IPS-18c (cell line): ENCODE results near the gene ANKRD65.
"Not testable (repeated sequence)": the region's sequence is repeated elsewhere in the genome, so short reads cannot be mapped to it uniquely, and the experiment has no call there.

Source experiments
- H3K4me3 ChIP-seq: 2 replicates; pipeline ENCODE4 v1.7.0; 2013; ENCODE audit warnings: low read depth, mild to moderate bottlenecking, low read length, moderate library complexity; ENCODE audit not compliant: insufficient read depth
- H3K9me3 ChIP-seq: one replicate; pipeline ENCODE4 v1.6.1; 2013; ENCODE audit warnings: mild to moderate bottlenecking, low read length, moderate library complexity; ENCODE audit not compliant: control insufficient read depth, insufficient read depth

The ANKRD65 gene

GRCh38 chr1:1393014-1393413 is 28.1 kb downstream of the ANKRD65 start:
- H3K4me3 ChIP-seq = no peak overlapping the region

GRCh38 chr1:1391225-1391624 is 29.9 kb downstream of the ANKRD65 start:
- H3K9me3 ChIP-seq = peaks cover 2% of the 10 kb centered on the region
- H3K4me3 ChIP-seq = no peak overlapping the region

More at GRCh38 chr1:1393014-1393413, 28.1 kb downstream of the ANKRD65 start:
- H3K9me3 ChIP-seq = peaks cover 2% of the 10 kb centered on the region

GRCh38 chr1:1390675-1391074 is 30.4 kb downstream of the ANKRD65 start:
- peaks cover 2% of the 10 kb centered on the region for H3K9me3 ChIP-seq
- no peak overlapping the region for H3K4me3 ChIP-seq

- Histone ChIP-seq H3K4me3 (no peak overlapping the region), H3K9me3 (no peaks in the 10 kb centered on the region)
Observed at GRCh38 chr1:1388078-1388472, 33.0 kb downstream of the ANKRD65 start.

DNA sequence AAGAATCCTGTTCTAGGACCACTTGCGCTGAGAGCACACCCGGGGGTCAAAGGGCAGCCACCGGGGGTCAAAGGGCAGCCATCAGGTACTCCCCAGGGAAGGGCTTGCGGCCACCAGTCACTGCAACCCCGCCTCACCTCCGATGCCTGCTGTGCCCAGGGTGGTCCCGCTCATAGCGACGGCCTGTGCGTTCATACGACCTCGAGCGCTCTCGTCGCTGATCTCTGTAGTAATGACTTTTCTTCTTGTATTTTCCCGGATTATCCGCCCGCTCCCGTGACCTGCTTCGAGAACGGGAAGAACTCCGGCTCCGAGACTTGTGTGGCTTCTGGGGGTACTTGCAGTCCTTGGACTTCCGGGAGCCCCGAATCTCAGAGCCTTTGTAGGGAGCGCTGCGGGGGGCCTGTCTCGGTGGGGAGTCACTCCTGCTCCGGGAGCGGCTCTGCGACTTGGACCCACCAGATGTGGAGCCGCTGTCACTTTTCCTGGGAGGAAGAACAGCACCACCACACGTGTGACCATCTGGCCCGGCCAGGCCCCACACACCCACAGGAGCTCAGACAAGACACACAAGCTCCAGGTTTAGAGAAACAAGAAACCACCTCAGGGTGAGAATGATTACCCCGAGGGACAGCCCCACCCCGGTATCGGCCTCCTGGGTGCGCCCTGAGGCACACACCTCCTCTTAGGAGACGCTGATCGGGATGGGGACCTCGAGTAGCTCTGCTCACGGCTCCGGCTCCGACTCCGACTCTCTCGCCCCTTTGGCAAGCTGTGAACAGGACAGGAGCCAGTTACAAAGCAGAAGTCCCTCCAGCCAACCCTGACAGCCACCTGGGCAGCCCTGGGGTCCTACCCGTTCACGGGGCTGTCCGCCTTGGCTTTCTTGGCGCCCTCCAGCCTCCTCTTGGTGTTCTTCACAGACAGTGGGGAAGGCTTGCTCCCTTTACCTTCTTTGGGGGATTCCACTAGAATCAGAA is 33.7 kb downstream of the ANKRD65 start:
- Histone ChIP-seq H3K4me3 (no peak overlapping the region), H3K9me3 (no peaks in the 10 kb centered on the region)

GRCh38 chr1:1385931-1386330 is 35.1 kb downstream of the ANKRD65 start:
- no peak overlapping the region for H3K4me3 ChIP-seq

DNA sequence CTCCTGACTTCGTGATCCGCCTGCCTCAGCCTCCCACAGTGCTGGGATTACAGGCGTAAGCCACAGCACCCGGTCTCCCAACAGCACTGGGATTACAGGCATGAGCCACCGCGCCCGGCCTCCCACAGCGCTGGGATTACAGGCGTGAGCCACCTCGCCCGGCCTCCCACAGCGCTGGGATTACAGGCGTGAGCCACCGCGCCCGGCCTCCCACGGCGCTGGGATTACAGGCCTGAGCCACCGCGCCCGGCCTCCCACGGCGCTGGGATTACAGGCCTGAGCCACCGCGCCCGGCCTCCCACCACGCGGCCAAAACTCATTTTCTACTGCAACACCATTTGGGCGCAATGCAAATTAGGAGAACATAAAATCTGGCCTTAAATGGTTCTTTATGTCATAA is 35.7 kb downstream of the ANKRD65 start:
- not testable (repeated sequence) for H3K4me3 ChIP-seq, H3K9me3 ChIP-seq

More at GRCh38 chr1:1385931-1386330, 35.1 kb downstream of the ANKRD65 start:
- H3K9me3 ChIP-seq = no peaks in the 10 kb centered on the region

GRCh38 chr1:1381294-1381693 is 39.8 kb downstream of the ANKRD65 start:
- H3K4me3 ChIP-seq = no peak overlapping the region
- H3K9me3 ChIP-seq = no peaks in the 10 kb centered on the region

DNA sequence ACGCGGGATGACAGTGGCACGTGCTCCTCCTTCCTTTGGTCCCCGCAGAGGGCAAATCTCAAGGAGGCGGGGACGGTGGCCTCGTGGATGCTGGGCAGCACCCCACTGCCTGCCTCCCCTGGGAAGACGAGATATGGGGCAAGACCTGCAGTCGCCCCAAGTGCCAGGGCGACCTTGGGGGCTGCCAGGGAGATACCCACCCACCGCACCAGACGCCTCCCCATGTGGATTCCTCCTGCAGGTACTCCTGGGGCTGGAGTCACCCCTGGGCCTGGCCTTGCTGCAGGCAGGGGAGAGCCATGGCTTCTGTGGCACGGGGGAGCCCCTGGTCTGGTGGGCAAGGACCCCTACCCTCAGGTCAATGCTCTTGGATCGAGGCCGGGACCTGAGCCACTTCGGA is 40.2 kb downstream of the ANKRD65 start:
- Histone ChIP-seq H3K4me3 (no peak overlapping the region), H3K9me3 (no peaks in the 10 kb centered on the region)

- peaks cover 2% of the 10 kb centered on the region for H3K9me3 ChIP-seq
- no peak overlapping the region for H3K4me3 ChIP-seq
Observed at GRCh38 chr1:1377540-1378205, 43.4 kb downstream of the ANKRD65 start.

GRCh38 chr1:1376551-1377226 is 44.4 kb downstream of the ANKRD65 start:
- H3K4me3 ChIP-seq = no peak overlapping the region
- H3K9me3 ChIP-seq = peaks cover 2% of the 10 kb centered on the region

DNA sequence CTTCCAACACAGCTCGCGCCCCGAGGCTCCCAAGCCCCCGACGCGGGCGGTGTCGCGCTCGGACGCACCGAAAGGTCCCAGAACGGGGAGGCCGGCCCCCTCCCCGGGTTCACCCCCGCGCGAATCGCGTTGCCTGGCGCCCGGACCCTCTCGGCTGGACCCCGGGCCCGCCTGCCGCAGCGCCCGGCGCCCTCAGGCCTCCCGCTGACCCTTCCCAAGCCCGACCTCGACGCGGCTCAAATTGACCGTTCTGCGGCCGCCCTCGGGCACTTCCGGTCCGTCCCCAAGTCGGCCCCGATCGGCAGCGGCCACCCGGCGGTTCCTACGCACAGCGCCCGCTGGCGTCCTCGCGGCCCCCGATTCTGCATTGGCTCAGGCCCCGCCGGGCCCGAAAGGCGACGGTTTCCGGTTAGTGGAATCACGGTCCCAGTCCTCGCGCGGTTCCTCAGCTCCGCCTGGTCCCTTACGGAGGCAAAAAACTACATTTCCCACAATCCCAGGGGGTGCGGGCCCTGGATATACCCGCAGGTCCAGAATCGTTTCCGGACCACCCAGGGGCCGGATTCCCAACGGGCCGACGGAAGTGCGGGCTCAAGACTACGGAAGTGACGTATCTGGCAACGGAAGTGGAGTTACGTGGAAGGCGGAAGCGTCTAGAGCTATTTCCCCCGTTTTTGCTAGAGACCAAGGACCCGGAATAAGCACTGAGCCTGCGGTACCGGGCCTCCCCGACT is 46.0 kb downstream of the ANKRD65 start, which contains the start of gene AURKAIP1:
TSS of gene AURKAIP1 (minus strand) at position 279 of the 734 bp plus-strand sequence. CDS start 451 bp downstream, outside the sequence.
- peaks cover 2% of the 10 kb centered on the region for H3K9me3 ChIP-seq
- peak within 1 kb of the TSS; percentile 88 for H3K4me3 ChIP-seq

GRCh38 chr1:1374589-1374928 is 46.5 kb downstream of the ANKRD65 start:
- peaks cover 2% of the 10 kb centered on the region for H3K9me3 ChIP-seq

DNA sequence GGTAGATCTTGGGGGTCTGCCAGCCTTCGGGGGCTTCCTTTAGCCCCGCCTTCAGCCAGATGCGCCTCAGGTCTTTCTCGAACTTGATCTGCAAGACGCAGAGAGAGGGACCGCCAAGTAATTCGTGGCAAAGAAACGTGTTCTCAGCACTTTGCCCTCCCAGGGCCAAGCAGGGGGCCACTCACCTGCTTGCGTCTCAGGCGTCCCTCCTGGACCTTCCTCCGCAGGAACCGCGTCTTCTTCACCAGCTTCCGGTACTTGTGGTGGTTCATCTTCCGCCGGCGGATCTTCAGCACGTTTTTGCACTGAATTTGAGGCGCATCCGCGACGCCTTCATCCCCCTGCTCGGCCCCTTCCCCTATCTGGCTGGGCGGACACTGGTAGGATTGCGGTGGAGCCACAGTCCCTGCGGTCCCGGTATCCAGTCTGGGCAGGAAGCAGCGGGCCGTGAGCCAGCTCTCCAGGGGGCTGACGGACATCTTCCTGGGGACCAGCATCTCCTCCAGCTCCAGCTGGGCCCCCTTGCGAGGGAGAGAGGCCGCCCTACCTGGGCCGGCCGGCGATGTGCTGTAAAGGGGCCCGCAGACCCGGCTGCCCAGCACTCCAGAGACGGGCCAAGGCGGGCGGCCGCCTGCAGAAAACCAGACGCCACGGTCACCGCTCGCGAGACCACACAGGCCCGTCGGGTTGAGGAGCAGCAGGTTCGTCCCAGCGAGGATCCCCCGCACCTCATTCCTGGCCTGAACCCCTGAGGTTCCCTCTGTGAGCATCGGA is 47.1 kb downstream of the ANKRD65 start:
- Histone ChIP-seq H3K9me3 (peaks cover 2% of the 10 kb centered on the region), H3K4me3 (peak overlapping the region; percentile 88)

More at GRCh38 chr1:1374589-1374928, 46.5 kb downstream of the ANKRD65 start:
- peak overlapping the region; percentile 88 for H3K4me3 ChIP-seq

DNA sequence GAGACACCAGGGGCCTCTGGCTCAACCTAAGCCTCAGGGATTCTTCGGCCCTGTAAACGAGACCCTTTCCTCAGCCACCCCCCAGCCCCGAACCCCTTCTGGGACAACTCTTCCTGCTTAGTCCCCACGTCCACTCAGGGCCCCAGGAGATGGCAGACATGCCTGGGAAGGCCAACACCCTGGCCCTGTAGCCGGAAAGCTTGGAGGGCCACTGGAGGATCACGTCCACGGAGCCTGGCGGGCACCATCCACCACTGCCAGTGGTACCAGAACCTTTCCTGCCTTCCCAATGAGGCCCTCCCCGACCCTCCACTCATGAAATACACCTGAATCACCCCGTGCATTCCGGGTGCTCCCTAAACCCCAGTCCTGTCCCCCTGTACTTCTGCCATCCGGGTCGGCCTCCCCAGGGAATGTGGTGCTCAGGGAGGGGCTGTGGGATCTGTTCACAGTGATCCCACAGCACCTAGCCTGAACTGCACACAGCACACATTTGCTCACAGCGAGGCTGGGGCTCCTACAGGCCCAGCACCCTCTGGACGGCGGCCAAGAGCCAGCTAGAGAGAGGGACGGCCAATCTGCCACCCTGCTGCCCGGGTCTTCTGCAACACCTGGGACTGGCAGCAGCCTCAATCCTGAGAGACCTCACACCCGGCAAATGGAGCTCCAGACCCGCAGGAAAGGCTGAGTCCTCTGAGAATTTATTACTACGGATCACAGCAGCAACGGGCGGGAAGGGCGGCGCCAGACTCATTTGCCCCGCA is 47.8 kb downstream of the ANKRD65 start:
- Histone ChIP-seq H3K4me3 (no peak overlapping the region), H3K9me3 (peaks cover 2% of the 10 kb centered on the region)
